Karpas-422 (cell line): ENCODE results near the gene KLHL36. TPM values are rescaled to one million over a fixed set of nuclear protein-coding genes. Genes with fewer than 3 reads are reported as not detected.
A peak's percentile ranks its signal among the peaks of the same experiment; 100 is the strongest.

Source experiments
- DNase-seq: peaks from one replicate; pipeline ENCODE4 v3.0.0-alpha.2; 2015
- H2AFZ ChIP-seq: fragments of 200-600 bp; sonication (generic); 2 replicates; pipeline ENCODE4 v1.6.1; 2014; ENCODE audit warnings: antibody characterized with exemption, low read length, mixed read lengths
- H3K27ac ChIP-seq: fragments of 200-600 bp; sonication (generic); 2 replicates; pipeline ENCODE4 v1.5.1; 2014; ENCODE audit warnings: mild to moderate bottlenecking, low read length, moderate library complexity
- H3K27me3 ChIP-seq: fragments of 200-600 bp; sonication (generic); 2 replicates; pipeline ENCODE4 v1.6.1; 2014; ENCODE audit warnings: low read length, mixed read lengths
- H3K36me3 ChIP-seq: fragments of 200-600 bp; sonication (generic); 2 replicates; pipeline ENCODE4 v1.6.1; 2014; ENCODE audit warnings: low read length, mixed read lengths; ENCODE audit not compliant: insufficient read depth
- H3K4me1 ChIP-seq: fragments of 200-600 bp; sonication (generic); 2 replicates; pipeline ENCODE4 v1.6.1; 2014; ENCODE audit warnings: mild to moderate bottlenecking, low read length, mixed read lengths
- H3K4me2 ChIP-seq: fragments of 200-600 bp; sonication (generic); 2 replicates; pipeline ENCODE4 v1.6.1; 2014; ENCODE audit warnings: low read length, low read depth, mild to moderate bottlenecking; ENCODE audit not compliant: poor library complexity, severe bottlenecking
- H3K4me3 ChIP-seq: fragments of 200-600 bp; sonication (generic); 2 replicates; pipeline ENCODE4 v1.5.1; 2014; ENCODE audit warnings: mild to moderate bottlenecking, antibody characterized with exemption, low read length, mixed read lengths
- H3K79me2 ChIP-seq: fragments of 200-600 bp; sonication (generic); 2 replicates; pipeline ENCODE4 v1.6.1; 2014; ENCODE audit warnings: mild to moderate bottlenecking, low read length, mixed read lengths
- H3K9ac ChIP-seq: fragments of 200-600 bp; sonication (generic); 2 replicates; pipeline ENCODE4 v1.6.0; 2014; ENCODE audit warnings: low read length
- H3K9me2 ChIP-seq: fragments of 200-600 bp; sonication (generic), shearing (Covaris generic); replicated peaks from 2 replicates; pipeline ENCODE4 v1.6.0; 2014; ENCODE audit warnings: mild to moderate bottlenecking, low read length, moderate library complexity; ENCODE audit not compliant: insufficient read depth
- H3K9me3 ChIP-seq: fragments of 300-700, 200-600 bp; sonication (generic); 2 replicates; pipeline ENCODE4 v1.6.1; 2014; ENCODE audit warnings: low read length, mixed read lengths
- H4K20me1 ChIP-seq: fragments of 200-600 bp; sonication (generic); 2 replicates; pipeline ENCODE4 v1.6.1; 2014; ENCODE audit warnings: mild to moderate bottlenecking, antibody characterized with exemption, low read length, low read depth; ENCODE audit not compliant: insufficient read depth
- total RNA-seq: library from RNA; depleted of rRNA; stranded (reverse); fragments of >200 nt; shearing (Covaris generic); gene quantifications from 2 replicates; pipeline ENCODE4 v1.2.3, GENCODE V29; 2014; ENCODE audit warnings: low replicate concordance; rRNA removed

KLHL36 gene
- 25.6 and 35.4 TPM in 2 replicates for total RNA-seq

- peak within 1 kb of the TSS; percentile 74 for H3K9ac ChIP-seq
- H3K79me2 ChIP-seq: peaks cover 8% of the 10 kb centered on the region; the same call in 1 of the 2 replicates
- H3K4me3 ChIP-seq: peak within 1 kb of the TSS; percentile 91
- H3K36me3 ChIP-seq: no peaks in the 10 kb centered on the region
- peaks cover 27% of the 10 kb centered on the region for H3K4me1 ChIP-seq
- peak within 1 kb of the TSS; percentile 83 for H3K4me2 ChIP-seq
- no peaks in the 10 kb centered on the region for H3K9me3 ChIP-seq
- H2AFZ ChIP-seq: peak within 1 kb of the TSS; percentile 97; the same call in 1 of the 2 replicates
- peak; percentile 74 for DNase-seq
- no peaks in the 10 kb centered on the region for H3K9me2 ChIP-seq
- no peaks in the 10 kb centered on the region for H3K27me3 ChIP-seq
- peaks cover 5% of the 10 kb centered on the region; the same call in 1 of the 2 replicates for H4K20me1 ChIP-seq
- H3K27ac ChIP-seq: no peak within 1 kb of the TSS
Observed at GRCh38 chr16:84647828-84648594, at the start of gene KLHL36. Gene KLHL36 (plus strand): TSS chr16:84648511. CDS start chr16:84650868, 2,357 bp downstream.

GRCh38 chr16:84599521-84600202 is 48.6 kb upstream of the KLHL36 start:
- Histone ChIP-seq H3K27ac (peak overlapping the region; percentile 99), H3K9me3 (no peaks in the 10 kb centered on the region), H4K20me1 (peaks cover 11% of the 10 kb centered on the region; the same call in 1 of the 2 replicates), H3K36me3 (peaks cover 17% of the 10 kb centered on the region; the same call in 1 of the 2 replicates), H3K9ac (peak overlapping the region; percentile 78), H3K27me3 (no peaks in the 10 kb centered on the region), H3K4me2 (peak overlapping the region; percentile 80), H2AFZ (no peak overlapping the region), H3K4me3 (peak overlapping the region; percentile 59), H3K79me2 (peaks cover 67% of the 10 kb centered on the region), H3K4me1 (peaks cover 96% of the 10 kb centered on the region), H3K9me2 (no peaks in the 10 kb centered on the region)
- DNase-seq: peak; percentile 85

GRCh38 chr16:84600343-84601229 is 47.7 kb upstream of the KLHL36 start:
- Histone ChIP-seq H3K4me3 (peak overlapping the region; percentile 59), H3K79me2 (peaks cover 67% of the 10 kb centered on the region), H3K36me3 (peaks cover 14% of the 10 kb centered on the region), H3K27ac (peak overlapping the region; percentile 99), H4K20me1 (peaks cover 11% of the 10 kb centered on the region; the same call in 1 of the 2 replicates), H3K4me1 (peaks cover 96% of the 10 kb centered on the region), H3K27me3 (no peaks in the 10 kb centered on the region), H3K9me3 (no peaks in the 10 kb centered on the region), H3K9me2 (no peaks in the 10 kb centered on the region), H3K9ac (peak overlapping the region; percentile 78), H2AFZ (no peak overlapping the region), H3K4me2 (peak overlapping the region; percentile 80)
- peak; percentile 97 for DNase-seq

DNA sequence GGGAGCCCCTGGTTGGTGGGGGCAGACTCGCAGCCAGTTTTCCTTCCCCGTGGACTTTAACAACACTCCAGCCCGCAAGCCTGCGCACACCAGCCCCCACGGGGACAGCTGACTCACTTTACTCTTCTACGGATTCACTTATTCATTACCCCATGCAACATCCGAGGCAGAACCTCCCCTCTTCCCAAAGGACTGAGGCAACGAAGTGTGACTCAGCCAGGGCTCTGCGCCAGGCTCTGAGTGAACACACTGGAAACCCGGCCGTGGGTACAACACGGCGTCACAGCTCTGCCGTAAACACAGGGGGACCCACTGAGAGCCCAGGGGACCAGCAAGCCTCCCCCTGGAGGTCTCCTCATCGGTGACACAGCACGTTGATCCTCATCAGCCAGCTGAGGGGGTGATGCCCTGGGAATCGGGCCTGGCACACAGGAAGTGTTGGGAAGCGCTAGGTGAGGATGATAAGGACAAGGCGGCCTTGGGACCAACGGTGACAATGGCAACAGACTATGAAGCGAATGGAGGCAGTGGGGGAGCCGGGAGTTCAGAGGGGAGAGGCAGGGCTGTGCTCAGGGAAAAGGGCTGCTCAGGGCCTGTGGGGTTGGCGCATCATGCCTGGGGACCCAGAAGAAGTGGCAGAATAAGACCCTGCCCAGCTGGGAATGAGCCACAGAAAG is 45.0 kb upstream of the KLHL36 start:
- peak overlapping the region; percentile 55 for H3K9ac ChIP-seq
- H3K9me2 ChIP-seq: no peaks in the 10 kb centered on the region
- peak overlapping the region; percentile 99 for H3K27ac ChIP-seq
- H3K9me3 ChIP-seq: no peaks in the 10 kb centered on the region
- peaks cover 8% of the 10 kb centered on the region; the same call in 1 of the 2 replicates for H4K20me1 ChIP-seq
- no peaks in the 10 kb centered on the region for H3K27me3 ChIP-seq
- H3K79me2 ChIP-seq: peaks cover 66% of the 10 kb centered on the region
- peak overlapping the region; percentile 80 for H3K4me2 ChIP-seq
- H3K4me1 ChIP-seq: peaks cover 98% of the 10 kb centered on the region
- H2AFZ ChIP-seq: no peak overlapping the region
- DNase-seq: no peak
- H3K4me3 ChIP-seq: peak overlapping the region; percentile 26
- peaks cover 16% of the 10 kb centered on the region for H3K36me3 ChIP-seq

DNA sequence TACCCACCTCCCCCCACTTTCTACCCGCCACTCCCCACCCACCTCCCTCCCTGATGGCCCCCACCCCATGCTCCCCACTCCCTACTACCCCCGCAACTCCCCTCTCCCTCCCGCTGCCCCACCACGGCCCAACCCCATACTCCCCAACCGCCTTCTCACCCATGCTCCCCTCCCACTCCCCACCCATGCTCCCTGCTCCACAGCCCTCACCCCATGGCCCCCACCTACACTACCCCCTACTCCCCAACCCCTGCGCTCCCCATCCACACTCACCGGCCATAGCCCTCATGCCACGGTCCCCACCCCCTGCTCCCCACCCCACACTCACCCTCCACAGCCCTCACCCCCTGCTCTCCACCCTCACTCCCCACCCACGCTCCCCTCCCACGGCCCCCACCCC is 44.4 kb upstream of the KLHL36 start:
- DNase-seq: no peak
- Histone ChIP-seq H4K20me1 (peaks cover 8% of the 10 kb centered on the region; the same call in 1 of the 2 replicates), H3K4me1 (peaks cover 98% of the 10 kb centered on the region), H3K36me3 (peaks cover 16% of the 10 kb centered on the region), H3K27me3 (no peaks in the 10 kb centered on the region), H3K4me3 (no peak overlapping the region), H3K79me2 (peaks cover 68% of the 10 kb centered on the region), H3K4me2 (peak overlapping the region; percentile 62), H3K9me3 (no peaks in the 10 kb centered on the region), H3K9me2 (no peaks in the 10 kb centered on the region), H3K27ac (peak overlapping the region; percentile 99), H2AFZ (no peak overlapping the region), H3K9ac (peak overlapping the region; percentile 58; the same call in 1 of the 2 replicates)

DNA sequence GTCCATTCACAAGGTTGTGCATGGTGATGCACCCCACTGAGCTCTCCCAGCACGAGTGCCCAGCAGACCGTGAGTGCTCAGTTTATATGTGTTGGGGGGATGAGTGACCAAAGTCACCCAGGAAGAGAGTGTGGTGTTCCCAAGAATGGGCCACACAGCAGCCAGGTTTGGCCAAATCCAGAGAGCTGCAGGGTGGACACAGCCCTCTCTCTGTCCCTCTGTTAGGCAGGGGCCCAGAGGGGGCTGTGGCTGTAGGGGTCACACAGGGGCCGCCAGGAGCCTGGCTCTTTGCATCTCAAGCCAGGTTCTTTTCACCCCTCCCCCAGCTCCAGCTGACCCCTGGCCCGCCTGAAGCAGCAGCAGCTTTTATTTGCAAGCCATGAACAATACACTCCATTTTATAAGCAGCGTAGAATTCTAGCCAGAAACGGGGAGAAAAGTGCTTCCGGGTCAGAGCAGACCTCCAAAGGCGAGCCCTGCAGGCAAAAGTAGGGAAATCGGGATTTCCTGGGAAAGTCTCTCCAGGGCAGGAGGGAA is 43.8 kb upstream of the KLHL36 start:
- H4K20me1 ChIP-seq: peaks cover 8% of the 10 kb centered on the region; the same call in 1 of the 2 replicates
- H3K9ac ChIP-seq: peak overlapping the region; percentile 58
- H3K9me2 ChIP-seq: no peaks in the 10 kb centered on the region
- H3K27me3 ChIP-seq: no peaks in the 10 kb centered on the region
- H3K4me3 ChIP-seq: peak overlapping the region; percentile 28; the same call in 1 of the 2 replicates
- peak overlapping the region; percentile 99 for H3K27ac ChIP-seq
- H3K4me2 ChIP-seq: peak overlapping the region; percentile 62
- H3K9me3 ChIP-seq: no peaks in the 10 kb centered on the region
- H3K4me1 ChIP-seq: peaks cover 98% of the 10 kb centered on the region
- H2AFZ ChIP-seq: no peak overlapping the region
- H3K79me2 ChIP-seq: peaks cover 68% of the 10 kb centered on the region
- no peak for DNase-seq
- H3K36me3 ChIP-seq: peaks cover 16% of the 10 kb centered on the region

- H3K9me3 ChIP-seq: no peaks in the 10 kb centered on the region
- DNase-seq: no peak
- H2AFZ ChIP-seq: no peak overlapping the region
- H3K4me1 ChIP-seq: peaks cover 97% of the 10 kb centered on the region
- peak overlapping the region; percentile 62 for H3K4me2 ChIP-seq
- peaks cover 23% of the 10 kb centered on the region for H3K36me3 ChIP-seq
- peak overlapping the region; percentile 58 for H3K9ac ChIP-seq
- H3K27ac ChIP-seq: peak overlapping the region; percentile 99
- H4K20me1 ChIP-seq: peaks cover 8% of the 10 kb centered on the region; the same call in 1 of the 2 replicates
- H3K9me2 ChIP-seq: no peaks in the 10 kb centered on the region
- peak overlapping the region; percentile 47; the same call in 1 of the 2 replicates for H3K4me3 ChIP-seq
- H3K27me3 ChIP-seq: no peaks in the 10 kb centered on the region
- peaks cover 75% of the 10 kb centered on the region for H3K79me2 ChIP-seq
Observed at GRCh38 chr16:84605339-84605848, 42.9 kb upstream of the KLHL36 start.
